AG04450 (cell line): ENCODE measurements around the gene LAPTM4A. TPM values are rescaled to one million over a fixed set of nuclear protein-coding genes. Genes with fewer than 3 reads are reported as not detected.

Experiments
- CTCF ChIA-PET: fragments of 300-600, 350-600 bp; formaldehyde crosslinking; extraction: SDS; loops from one replicate; lab custom pipeline; 2022; ENCODE audit warnings: antibody characterized with exemption, inconsistent platforms; lab: Charles Lee
- POLR2A ChIA-PET: fragments of 350-600 bp; formaldehyde crosslinking; extraction: SDS; loops from one replicate; lab custom pipeline; 2021; ENCODE audit warnings: antibody characterized with exemption, inconsistent platforms; lab: Yijun Ruan, JAX
- DNase-seq: peaks from one replicate; pipeline ENCODE4 v3.0.0-alpha.2; 2011; ENCODE audit warnings: low read depth, low spot score
- H3K27ac ChIP-seq: one replicate; pipeline ENCODE4 v1.5.1; 2012; ENCODE audit warnings: low read depth, low read length, control low read depth
- H3K27me3 ChIP-seq: one replicate; pipeline ENCODE4 v1.6.0; 2012; ENCODE audit warnings: low read length; ENCODE audit not compliant: control insufficient read depth, insufficient read depth
- H3K4me3 ChIP-seq: 2 replicates; pipeline ENCODE4 v1.5.1; 2011; ENCODE audit warnings: mild to moderate bottlenecking, low read depth, low read length, control low read depth
- H3K9me3 ChIP-seq: 2 replicates; pipeline ENCODE4 v1.5.1; 2012; ENCODE audit warnings: low read length; ENCODE audit not compliant: control insufficient read depth, insufficient read depth
- CTCF ChIP-seq: IDR thresholded peaks from 2 replicates; pipeline ENCODE4 v1.5.1; 2011; ENCODE audit warnings: low read depth, low read length, control low read depth, inconsistent platforms
- polyA plus RNA-seq: library from polyadenylated mRNA; depleted of rRNA; stranded (reverse); fragments of >200 nt; gene quantifications from 2 replicates; pipeline ENCODE4 v1.2.3, GENCODE V29; 2011

LAPTM4A gene
- polyA plus RNA-seq, 1 experiment = 1,416 TPM

GRCh38 chr2:20030224-20030623, 21.2 kb downstream of the LAPTM4A start:
- no peak for DNase-seq
- ChIA-PET CTCF (interaction anchor here (5.6 kb wide), 1 partner anchor 15 kb away, joined by 47 read pairs; no protein-coding TSS in a partner anchor), POLR2A (no interaction called here)
- Histone ChIP-seq H3K9me3 (peaks cover 4% of the 10 kb centered on the region; the same call in 1 of the 2 replicates), H3K27me3 (no peaks in the 10 kb centered on the region), H3K27ac (no peak overlapping the region), H3K4me3 (no peak overlapping the region)
- no peak for TF ChIP-seq CTCF

- Histone ChIP-seq H3K27ac (no peak overlapping the region), H3K4me3 (no peak overlapping the region), H3K27me3 (no peaks in the 10 kb centered on the region), H3K9me3 (peaks cover 4% of the 10 kb centered on the region; the same call in 1 of the 2 replicates)
- ChIA-PET POLR2A (no interaction called here), CTCF (interaction anchor here (5.6 kb wide), 1 partner anchor 12 kb away, joined by 47 read pairs; no protein-coding TSS in a partner anchor)
- DNase-seq = no peak
- TF ChIP-seq CTCF = no peak
Observed at GRCh38 chr2:20027705-20028434, 23.6 kb downstream of the LAPTM4A start.

- ChIA-PET POLR2A (no interaction called here), CTCF (interaction anchor here (5.6 kb wide), 1 partner anchor 12 kb away, joined by 47 read pairs; no protein-coding TSS in a partner anchor)
- Histone ChIP-seq H3K27ac (no peak overlapping the region), H3K27me3 (no peaks in the 10 kb centered on the region), H3K4me3 (no peak overlapping the region), H3K9me3 (peaks cover 4% of the 10 kb centered on the region; the same call in 1 of the 2 replicates)
- no peak for TF ChIP-seq CTCF
- DNase-seq = no peak
Observed at GRCh38 chr2:20027260-20027677, 24.2 kb downstream of the LAPTM4A start.

GRCh38 chr2:20025065-20025786, 26.2 kb downstream of the LAPTM4A start:
- H3K27ac ChIP-seq = no peak overlapping the region
- no peak for DNase-seq
- CTCF ChIA-PET = interaction anchor here (2.8 kb wide), 1 partner anchor 10 kb away, joined by 23 read pairs; no protein-coding TSS in a partner anchor
- peaks cover 11% of the 10 kb centered on the region for H3K9me3 ChIP-seq
- POLR2A ChIA-PET = no interaction called here
- no peak for TF ChIP-seq CTCF
- H3K4me3 ChIP-seq = no peak overlapping the region
- H3K27me3 ChIP-seq = no peaks in the 10 kb centered on the region

GRCh38 chr2:20023688-20024087, 27.7 kb downstream of the LAPTM4A start:
- POLR2A ChIA-PET = no interaction called here
- Histone ChIP-seq H3K27me3 (no peaks in the 10 kb centered on the region), H3K4me3 (no peak overlapping the region), H3K27ac (no peak overlapping the region), H3K9me3 (peaks cover 9% of the 10 kb centered on the region)
- CTCF ChIA-PET = interaction anchor here (0.7 to 2.8 kb wide), 2 partner anchors 9 to 75 kb away, joined by 3 to 23 read pairs; no protein-coding TSS in a partner anchor
- no peak for TF ChIP-seq CTCF
- DNase-seq = no peak
